ENCODE results near the gene CAMLG. TPM values are rescaled to one million over a fixed set of nuclear protein-coding genes. Genes with fewer than 3 reads are reported as not detected.
A peak's percentile ranks its signal among the peaks of the same experiment; 100 is the strongest.
"Not testable (repeated sequence)": the region's sequence is repeated elsewhere in the genome, so short reads cannot be mapped to it uniquely, and the experiment has no call there.

Gene CAMLG
- total RNA-seq, result 10 to 100 TPM; 49.3 to 51.1 TPM
- 47.8 TPM for polyA plus RNA-seq (2013, experiment 1 of 2)
- 47.8 TPM for polyA plus RNA-seq (2013, experiment 2 of 2)
- total RNA-seq, result 37.1 to 121 (median 67.4) reads per million in 172 experiments

GRCh38 chr5:134738133-134738962 is at the start of gene CAMLG:
TSS of gene CAMLG (plus strand) at chr5:134738548. CDS start at chr5:134738621, 73 bp downstream.
- Mint-ChIP-seq H3K4me1 (ENCODE audit: low read depth) (peaks cover 34% of the 10 kb centered on the region), H3K27ac (peak within 1 kb of the TSS; percentile 86)
- peak; percentile 96 for ATAC-seq (ENCODE audit: poor library complexity)

GRCh38 chr5:134690144-134690543 is 48.2 kb upstream of the CAMLG start:
- H3K4me3 Mint-ChIP-seq; H3K27ac Mint-ChIP-seq; H3K27me3 Mint-ChIP-seq; CTCF ChIA-PET; DNase-seq; H3K4me1 Mint-ChIP-seq (ENCODE audit: low read depth); H3K27me3 ChIP-seq (ENCODE audit: control insufficient read depth in 1 of 2, insufficient read depth in 2 of 2, low read length in 2 of 2); H3K4me3 ChIP-seq (ENCODE audit: low read length); intact Hi-C loops (cut with DNase I, micrococcal nuclease); H3K9me3 Mint-ChIP-seq; H3K27ac ChIP-seq (ENCODE audit: low read depth in 1 of 2, low read length in 2 of 2); H3K4me1 ChIP-seq (ENCODE audit: insufficient read depth, low read length); ATAC-seq (ENCODE audit: poor library complexity); POLR2A ChIA-PET; H3K9me3 ChIP-seq (ENCODE audit: control insufficient read depth in 1 of 2, insufficient read depth in 1 of 2, low read length in 2 of 2): not testable (repeated sequence)
- H3K36me3 ChIP-seq (ENCODE audit: insufficient read depth, low read length), result peaks cover 47% of the 10 kb centered on the region
- H3K36me3 Mint-ChIP-seq (ENCODE audit: low read depth), result peaks cover 86% of the 10 kb centered on the region

More at GRCh38 chr5:134738133-134738962, at the start of gene CAMLG:
- Histone ChIP-seq H3K27me3 (ENCODE audit: control insufficient read depth in 1 of 2, insufficient read depth in 2 of 2, low read length in 2 of 2) (no peaks in the 10 kb centered on the region), H3K4me1 (ENCODE audit: insufficient read depth, low read length) (peaks cover 28% of the 10 kb centered on the region), H3K27ac (ENCODE audit: low read depth in 1 of 2, low read length in 2 of 2) (peak within 1 kb of the TSS; percentile 77 to 93), H3K36me3 (ENCODE audit: insufficient read depth, low read length) (peaks cover 3% of the 10 kb centered on the region), H3K4me3 (ENCODE audit: low read length) (peak within 1 kb of the TSS; percentile 98), H3K9me3 (ENCODE audit: control insufficient read depth in 1 of 2, insufficient read depth in 1 of 2, low read length in 2 of 2) (no peaks in the 10 kb centered on the region)
- intact Hi-C loops (cut with DNase I, micrococcal nuclease), result loop anchor here (1.0 to 10.0 kb wide), 13 partner anchors 20 to 734 kb away; partner anchors contain the start of genes DDX46 (in 2 of the 2), C5orf24 (in 1 of the 2), PCBD2 (in 1 of the 2) and PPP2CA (in 1 of the 2)
- CTCF ChIA-PET, result interaction anchor here (0.5 to 5.5 kb wide), 18 partner anchors 12 to 699 kb away, joined by 3 to 78 read pairs (median 3); partner anchors contain the start of genes C5orf24, DDX46, PCBD2 and SAR1B
- no peaks in the 10 kb centered on the region for H3K27me3 Mint-ChIP-seq
- POLR2A ChIA-PET, result interaction anchor here (0.6 to 3.8 kb wide), 21 partner anchors 20 to 1878 kb away, joined by 3 to 71 read pairs (median 5); partner anchors contain the start of genes AFF4, C5orf24, DDX46 and PCBD2
- peaks cover 34% of the 10 kb centered on the region for H3K36me3 Mint-ChIP-seq (ENCODE audit: low read depth)
- peak; percentile 63 for TF ChIP-seq CTCF (IDR thresholded peaks at IDR 0.05)
- H3K4me3 Mint-ChIP-seq, result peak within 1 kb of the TSS; percentile 92
- no peaks in the 10 kb centered on the region for H3K9me3 Mint-ChIP-seq
- DNase-seq, result peak; percentile 92 to 99 (median 96)

- Histone ChIP-seq H3K27me3 (ENCODE audit: control insufficient read depth in 1 of 2, insufficient read depth in 2 of 2, low read length in 2 of 2) (no peaks in the 10 kb centered on the region), H3K4me1 (ENCODE audit: insufficient read depth, low read length) (no peaks in the 10 kb centered on the region), H3K27ac (ENCODE audit: low read depth in 1 of 2, low read length in 2 of 2) (no peak overlapping the region), H3K36me3 (ENCODE audit: insufficient read depth, low read length) (peaks cover 52% of the 10 kb centered on the region), H3K4me3 (ENCODE audit: low read length) (no peak overlapping the region), H3K9me3 (ENCODE audit: control insufficient read depth in 1 of 2, insufficient read depth in 1 of 2, low read length in 2 of 2) (no peaks in the 10 kb centered on the region)
- Mint-ChIP-seq H3K27me3 (no peaks in the 10 kb centered on the region), H3K9me3 (no peaks in the 10 kb centered on the region), H3K36me3 (ENCODE audit: low read depth) (peaks cover 73% of the 10 kb centered on the region), H3K27ac (no peak overlapping the region), H3K4me3 (no peak overlapping the region), H3K4me1 (ENCODE audit: low read depth) (no peaks in the 10 kb centered on the region)
- ChIA-PET POLR2A (no interaction called here), CTCF (interaction anchor here (1.9 kb wide), 1 partner anchor 15 kb away, joined by 4 read pairs; no protein-coding TSS in a partner anchor)
- no peak for TF ChIP-seq CTCF (IDR thresholded peaks at IDR 0.05)
- ATAC-seq (ENCODE audit: poor library complexity) (no peak), DNase-seq (no peak)
- intact Hi-C loops (cut with DNase I, micrococcal nuclease), result no loop called here
Observed at GRCh38 chr5:134692722-134693121, 45.6 kb upstream of the CAMLG start.

Data from CD4-positive, alpha-beta T cell (primary cell).